ENCODE measurements around the gene ZNF697. TPM values are rescaled to one million over a fixed set of nuclear protein-coding genes. Genes with fewer than 3 reads are reported as not detected.

Gene ZNF697
- total RNA-seq, 1 experiment from 2014 or later: 18.0 TPM

DNA sequence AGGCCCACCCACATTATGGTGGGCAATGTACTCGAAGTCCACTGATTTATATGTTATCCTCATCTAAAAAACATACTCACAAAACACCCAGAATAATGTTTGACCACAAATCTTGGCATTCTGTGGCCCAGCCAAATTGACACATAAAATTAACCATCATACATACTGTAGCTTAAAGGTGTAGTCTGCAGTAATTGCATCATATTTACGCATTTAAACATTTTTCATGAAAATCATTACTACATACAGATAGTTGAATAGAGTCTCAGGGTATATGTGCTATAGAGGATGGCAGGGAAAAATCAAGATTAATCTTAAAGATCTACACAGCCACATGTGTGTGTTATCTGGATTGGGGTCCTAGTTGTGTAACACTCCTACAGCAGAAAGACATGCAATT lies 14.5 kb downstream of the ZNF697 start:
- TF ChIP-seq, protein P1, sequence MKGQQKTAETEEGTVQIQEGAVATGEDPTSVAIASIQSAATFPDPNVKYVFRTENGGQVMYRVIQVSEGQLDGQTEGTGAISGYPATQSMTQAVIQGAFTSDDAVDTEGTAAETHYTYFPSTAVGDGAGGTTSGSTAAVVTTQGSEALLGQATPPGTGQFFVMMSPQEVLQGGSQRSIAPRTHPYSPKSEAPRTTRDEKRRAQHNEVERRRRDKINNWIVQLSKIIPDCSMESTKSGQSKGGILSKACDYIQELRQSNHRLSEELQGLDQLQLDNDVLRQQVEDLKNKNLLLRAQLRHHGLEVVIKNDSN (CRISPR knock-in tag; IDR thresholded peaks at IDR 0.05): no peak
- TF ChIP-seq, protein P2, sequence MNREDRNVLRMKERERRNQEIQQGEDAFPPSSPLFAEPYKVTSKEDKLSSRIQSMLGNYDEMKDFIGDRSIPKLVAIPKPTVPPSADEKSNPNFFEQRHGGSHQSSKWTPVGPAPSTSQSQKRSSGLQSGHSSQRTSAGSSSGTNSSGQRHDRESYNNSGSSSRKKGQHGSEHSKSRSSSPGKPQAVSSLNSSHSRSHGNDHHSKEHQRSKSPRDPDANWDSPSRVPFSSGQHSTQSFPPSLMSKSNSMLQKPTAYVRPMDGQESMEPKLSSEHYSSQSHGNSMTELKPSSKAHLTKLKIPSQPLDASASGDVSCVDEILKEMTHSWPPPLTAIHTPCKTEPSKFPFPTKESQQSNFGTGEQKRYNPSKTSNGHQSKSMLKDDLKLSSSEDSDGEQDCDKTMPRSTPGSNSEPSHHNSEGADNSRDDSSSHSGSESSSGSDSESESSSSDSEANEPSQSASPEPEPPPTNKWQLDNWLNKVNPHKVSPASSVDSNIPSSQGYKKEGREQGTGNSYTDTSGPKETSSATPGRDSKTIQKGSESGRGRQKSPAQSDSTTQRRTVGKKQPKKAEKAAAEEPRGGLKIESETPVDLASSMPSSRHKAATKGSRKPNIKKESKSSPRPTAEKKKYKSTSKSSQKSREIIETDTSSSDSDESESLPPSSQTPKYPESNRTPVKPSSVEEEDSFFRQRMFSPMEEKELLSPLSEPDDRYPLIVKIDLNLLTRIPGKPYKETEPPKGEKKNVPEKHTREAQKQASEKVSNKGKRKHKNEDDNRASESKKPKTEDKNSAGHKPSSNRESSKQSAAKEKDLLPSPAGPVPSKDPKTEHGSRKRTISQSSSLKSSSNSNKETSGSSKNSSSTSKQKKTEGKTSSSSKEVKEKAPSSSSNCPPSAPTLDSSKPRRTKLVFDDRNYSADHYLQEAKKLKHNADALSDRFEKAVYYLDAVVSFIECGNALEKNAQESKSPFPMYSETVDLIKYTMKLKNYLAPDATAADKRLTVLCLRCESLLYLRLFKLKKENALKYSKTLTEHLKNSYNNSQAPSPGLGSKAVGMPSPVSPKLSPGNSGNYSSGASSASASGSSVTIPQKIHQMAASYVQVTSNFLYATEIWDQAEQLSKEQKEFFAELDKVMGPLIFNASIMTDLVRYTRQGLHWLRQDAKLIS (CRISPR knock-in tag; IDR thresholded peaks at IDR 0.05; ENCODE audit: borderline replicate concordance): no peak
- TF ChIP-seq, protein P3, sequence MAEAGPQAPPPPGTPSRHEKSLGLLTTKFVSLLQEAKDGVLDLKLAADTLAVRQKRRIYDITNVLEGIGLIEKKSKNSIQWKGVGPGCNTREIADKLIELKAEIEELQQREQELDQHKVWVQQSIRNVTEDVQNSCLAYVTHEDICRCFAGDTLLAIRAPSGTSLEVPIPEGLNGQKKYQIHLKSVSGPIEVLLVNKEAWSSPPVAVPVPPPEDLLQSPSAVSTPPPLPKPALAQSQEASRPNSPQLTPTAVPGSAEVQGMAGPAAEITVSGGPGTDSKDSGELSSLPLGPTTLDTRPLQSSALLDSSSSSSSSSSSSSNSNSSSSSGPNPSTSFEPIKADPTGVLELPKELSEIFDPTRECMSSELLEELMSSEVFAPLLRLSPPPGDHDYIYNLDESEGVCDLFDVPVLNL (CRISPR knock-in tag; IDR thresholded peaks at IDR 0.05; ENCODE audit: borderline replicate concordance, low read depth): no peak
- TF ChIP-seq, protein P4, sequence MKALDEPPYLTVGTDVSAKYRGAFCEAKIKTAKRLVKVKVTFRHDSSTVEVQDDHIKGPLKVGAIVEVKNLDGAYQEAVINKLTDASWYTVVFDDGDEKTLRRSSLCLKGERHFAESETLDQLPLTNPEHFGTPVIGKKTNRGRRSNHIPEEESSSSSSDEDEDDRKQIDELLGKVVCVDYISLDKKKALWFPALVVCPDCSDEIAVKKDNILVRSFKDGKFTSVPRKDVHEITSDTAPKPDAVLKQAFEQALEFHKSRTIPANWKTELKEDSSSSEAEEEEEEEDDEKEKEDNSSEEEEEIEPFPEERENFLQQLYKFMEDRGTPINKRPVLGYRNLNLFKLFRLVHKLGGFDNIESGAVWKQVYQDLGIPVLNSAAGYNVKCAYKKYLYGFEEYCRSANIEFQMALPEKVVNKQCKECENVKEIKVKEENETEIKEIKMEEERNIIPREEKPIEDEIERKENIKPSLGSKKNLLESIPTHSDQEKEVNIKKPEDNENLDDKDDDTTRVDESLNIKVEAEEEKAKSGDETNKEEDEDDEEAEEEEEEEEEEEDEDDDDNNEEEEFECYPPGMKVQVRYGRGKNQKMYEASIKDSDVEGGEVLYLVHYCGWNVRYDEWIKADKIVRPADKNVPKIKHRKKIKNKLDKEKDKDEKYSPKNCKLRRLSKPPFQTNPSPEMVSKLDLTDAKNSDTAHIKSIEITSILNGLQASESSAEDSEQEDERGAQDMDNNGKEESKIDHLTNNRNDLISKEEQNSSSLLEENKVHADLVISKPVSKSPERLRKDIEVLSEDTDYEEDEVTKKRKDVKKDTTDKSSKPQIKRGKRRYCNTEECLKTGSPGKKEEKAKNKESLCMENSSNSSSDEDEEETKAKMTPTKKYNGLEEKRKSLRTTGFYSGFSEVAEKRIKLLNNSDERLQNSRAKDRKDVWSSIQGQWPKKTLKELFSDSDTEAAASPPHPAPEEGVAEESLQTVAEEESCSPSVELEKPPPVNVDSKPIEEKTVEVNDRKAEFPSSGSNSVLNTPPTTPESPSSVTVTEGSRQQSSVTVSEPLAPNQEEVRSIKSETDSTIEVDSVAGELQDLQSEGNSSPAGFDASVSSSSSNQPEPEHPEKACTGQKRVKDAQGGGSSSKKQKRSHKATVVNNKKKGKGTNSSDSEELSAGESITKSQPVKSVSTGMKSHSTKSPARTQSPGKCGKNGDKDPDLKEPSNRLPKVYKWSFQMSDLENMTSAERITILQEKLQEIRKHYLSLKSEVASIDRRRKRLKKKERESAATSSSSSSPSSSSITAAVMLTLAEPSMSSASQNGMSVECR (CRISPR knock-in tag; IDR thresholded peaks at IDR 0.05; ENCODE audit: borderline replicate concordance): no peak
- TF ChIP-seq ZNF423 (CRISPR knock-in tag; IDR thresholded peaks at IDR 0.05): no peak
- no peak for TF ChIP-seq TEAD1 (CRISPR knock-in tag; IDR thresholded peaks at IDR 0.05)
- TF ChIP-seq NFATC4 (CRISPR knock-in tag; IDR thresholded peaks at IDR 0.05): no peak
- TF ChIP-seq, protein P5, sequence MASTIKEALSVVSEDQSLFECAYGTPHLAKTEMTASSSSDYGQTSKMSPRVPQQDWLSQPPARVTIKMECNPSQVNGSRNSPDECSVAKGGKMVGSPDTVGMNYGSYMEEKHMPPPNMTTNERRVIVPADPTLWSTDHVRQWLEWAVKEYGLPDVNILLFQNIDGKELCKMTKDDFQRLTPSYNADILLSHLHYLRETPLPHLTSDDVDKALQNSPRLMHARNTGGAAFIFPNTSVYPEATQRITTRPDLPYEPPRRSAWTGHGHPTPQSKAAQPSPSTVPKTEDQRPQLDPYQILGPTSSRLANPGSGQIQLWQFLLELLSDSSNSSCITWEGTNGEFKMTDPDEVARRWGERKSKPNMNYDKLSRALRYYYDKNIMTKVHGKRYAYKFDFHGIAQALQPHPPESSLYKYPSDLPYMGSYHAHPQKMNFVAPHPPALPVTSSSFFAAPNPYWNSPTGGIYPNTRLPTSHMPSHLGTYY (CRISPR knock-in tag; IDR thresholded peaks at IDR 0.05): no peak
- TF ChIP-seq, protein P6, sequence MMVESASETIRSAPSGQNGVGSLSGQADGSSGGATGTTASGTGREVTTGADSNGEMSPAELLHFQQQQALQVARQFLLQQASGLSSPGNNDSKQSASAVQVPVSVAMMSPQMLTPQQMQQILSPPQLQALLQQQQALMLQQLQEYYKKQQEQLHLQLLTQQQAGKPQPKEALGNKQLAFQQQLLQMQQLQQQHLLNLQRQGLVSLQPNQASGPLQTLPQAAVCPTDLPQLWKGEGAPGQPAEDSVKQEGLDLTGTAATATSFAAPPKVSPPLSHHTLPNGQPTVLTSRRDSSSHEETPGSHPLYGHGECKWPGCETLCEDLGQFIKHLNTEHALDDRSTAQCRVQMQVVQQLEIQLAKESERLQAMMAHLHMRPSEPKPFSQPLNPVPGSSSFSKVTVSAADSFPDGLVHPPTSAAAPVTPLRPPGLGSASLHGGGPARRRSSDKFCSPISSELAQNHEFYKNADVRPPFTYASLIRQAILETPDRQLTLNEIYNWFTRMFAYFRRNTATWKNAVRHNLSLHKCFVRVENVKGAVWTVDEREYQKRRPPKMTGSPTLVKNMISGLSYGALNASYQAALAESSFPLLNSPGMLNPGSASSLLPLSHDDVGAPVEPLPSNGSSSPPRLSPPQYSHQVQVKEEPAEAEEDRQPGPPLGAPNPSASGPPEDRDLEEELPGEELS (CRISPR knock-in tag; IDR thresholded peaks at IDR 0.05): no peak
- TF ChIP-seq, protein P7, sequence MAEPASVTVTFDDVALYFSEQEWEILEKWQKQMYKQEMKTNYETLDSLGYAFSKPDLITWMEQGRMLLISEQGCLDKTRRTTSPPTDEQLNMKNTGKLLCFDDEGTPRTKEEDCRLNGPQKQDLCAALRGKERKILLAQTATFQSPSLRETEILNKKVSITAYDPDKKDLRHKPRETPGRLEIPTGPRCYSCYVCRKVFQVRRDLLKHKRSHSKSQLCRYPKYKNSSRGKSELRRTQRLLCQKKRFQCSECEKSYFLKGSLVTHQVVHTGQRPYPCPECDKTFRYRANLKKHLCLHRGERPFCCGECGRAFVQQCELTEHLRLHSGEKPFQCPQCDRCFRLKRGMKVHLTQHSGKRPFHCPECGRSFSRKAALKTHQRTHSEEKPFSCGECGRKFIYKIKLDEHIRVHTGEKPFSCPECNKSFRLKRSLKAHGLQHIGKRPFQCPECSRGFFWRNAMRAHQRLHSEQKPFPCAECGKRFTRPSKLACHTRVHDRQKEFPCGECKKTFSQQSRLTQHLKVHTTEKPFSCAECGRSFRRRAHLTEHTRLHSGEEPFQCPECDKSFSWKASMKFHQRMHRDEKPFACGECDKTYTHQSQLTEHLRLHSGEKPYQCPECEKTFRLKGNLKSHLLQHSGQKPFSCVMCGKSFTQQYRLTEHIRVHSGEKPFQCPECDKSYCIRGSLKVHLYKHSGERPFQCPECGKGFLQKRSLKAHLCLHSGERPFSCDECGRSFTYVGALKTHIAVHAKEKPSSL (CRISPR knock-in tag; conservative IDR thresholded peaks at IDR 0.05): no peak
- no peak for TF ChIP-seq MYBL2 (CRISPR knock-in tag; IDR thresholded peaks at IDR 0.05)
- Mint-ChIP-seq H3K9me3 (no peaks in the 10 kb centered on the region), H3K27me3 (ENCODE audit: low read depth) (no peaks in the 10 kb centered on the region), H3K4me1 (peaks cover 29% of the 10 kb centered on the region), H3K36me3 (no peaks in the 10 kb centered on the region), H3K4me3 (no peak overlapping the region), H3K27ac (no peak overlapping the region)
- ATAC-seq: no peak
- DNase-seq (ENCODE audit: low spot score): no peak
- ChIA-PET POLR2A (no interaction called here), CTCF (interaction anchor here (3.4 kb wide), 1 partner anchor 14 kb away, joined by 19 read pairs; the partner anchor contains the start of gene ZNF697)
